WERI-Rb-1 (cell line): ENCODE results near the gene OR52L1.

ENCODE experiments used
- DNase-seq: peaks from one replicate; pipeline ENCODE4 v3.0.0-alpha.2; 2020
- H3K27ac ChIP-seq: fragments of 250-450 bp; sonication (Bioruptor Pico); 2 replicates; pipeline ENCODE4 v1.5.1; 2020; ENCODE audit warnings: mild to moderate bottlenecking, moderate library complexity
- H3K27me3 ChIP-seq: fragments of 250-450 bp; sonication (Bioruptor Pico); 2 replicates; pipeline ENCODE4 v1.5.1; 2021; ENCODE audit warnings: mild to moderate bottlenecking, low read depth, moderate library complexity; ENCODE audit not compliant: insufficient read depth, severe bottlenecking
- H3K36me3 ChIP-seq: fragments of 250-450 bp; sonication (Bioruptor Pico); 2 replicates; pipeline ENCODE4 v1.5.1; 2020; ENCODE audit warnings: mild to moderate bottlenecking, moderate library complexity
- H3K4me3 ChIP-seq: 2 replicates; pipeline ENCODE4 v1.5.1; 2011; ENCODE audit warnings: low read depth, mild to moderate bottlenecking, control low read depth, low read length
- H3K9me3 ChIP-seq: fragments of 250-450 bp; sonication (Bioruptor Pico); 2 replicates; pipeline ENCODE4 v1.5.1; 2021; ENCODE audit warnings: mild to moderate bottlenecking, moderate library complexity; ENCODE audit not compliant: severe bottlenecking
- CTCF ChIP-seq: IDR thresholded peaks from 2 replicates; pipeline ENCODE4 v1.5.1; 2011; ENCODE audit warnings: low read depth, mild to moderate bottlenecking, control low read depth, inconsistent platforms, low read length

The OR52L1 gene

GRCh38 chr11:6012035-6012668 lies 25.4 kb upstream of the OR52L1 start:
- no peaks in the 10 kb centered on the region for H3K9me3 ChIP-seq
- no peak overlapping the region for H3K4me3 ChIP-seq
- DNase-seq, result no peak
- no peak for TF ChIP-seq CTCF
- no peaks in the 10 kb centered on the region for H3K36me3 ChIP-seq
- H3K27me3 ChIP-seq, result peaks cover 45% of the 10 kb centered on the region
- H3K27ac ChIP-seq, result no peak overlapping the region

- Histone ChIP-seq H3K9me3 (no peaks in the 10 kb centered on the region), H3K27me3 (peaks cover 65% of the 10 kb centered on the region), H3K4me3 (no peak within 1 kb of the TSS), H3K27ac (no peak within 1 kb of the TSS), H3K36me3 (no peaks in the 10 kb centered on the region)
- DNase-seq, result no peak
- TF ChIP-seq CTCF, result no peak
These were observed 20.1 kb upstream of the OR52L1 start, which contains the start of gene OR56A4 for GRCh38 chr11:6006846-6007245. OR56A4 (minus strand) TSS chr11:6006946; CDS start chr11:6002992, 3,954 bp downstream.

- Histone ChIP-seq H3K36me3 (no peaks in the 10 kb centered on the region), H3K9me3 (no peaks in the 10 kb centered on the region), H3K4me3 (no peak overlapping the region), H3K27me3 (peaks cover 60% of the 10 kb centered on the region), H3K27ac (no peak overlapping the region)
- DNase-seq, result no peak
- no peak for TF ChIP-seq CTCF
These were observed 19.6 kb upstream of the OR52L1 start for GRCh38 chr11:6006395-6006794.

- Histone ChIP-seq H3K36me3 (no peaks in the 10 kb centered on the region), H3K27ac (no peak overlapping the region), H3K4me3 (no peak overlapping the region), H3K9me3 (peaks cover 2% of the 10 kb centered on the region), H3K27me3 (peaks cover 54% of the 10 kb centered on the region)
- no peak for TF ChIP-seq CTCF
- DNase-seq, result no peak
These were observed 15.5 kb upstream of the OR52L1 start for GRCh38 chr11:6002202-6002699.

- Histone ChIP-seq H3K9me3 (no peaks in the 10 kb centered on the region), H3K36me3 (no peaks in the 10 kb centered on the region), H3K27me3 (peaks cover 52% of the 10 kb centered on the region), H3K27ac (no peak overlapping the region), H3K4me3 (no peak overlapping the region)
- no peak for TF ChIP-seq CTCF
- no peak for DNase-seq
These were observed 8.0 kb upstream of the OR52L1 start for GRCh38 chr11:5994791-5995190.
